Calu3 (cell line): Measurements from ENCODE around the gene TEX51. TPM values are rescaled to one million over a fixed set of nuclear protein-coding genes. Genes with fewer than 3 reads are reported as not detected.

Experiments
- BruUV-seq: library from RNA; stranded (reverse); fragments of 400-500 nt; replicated peaks from 2 replicates; lab custom pipeline; 2021; lab: Mats Ljungman, UMichigan
- CTCF ChIA-PET: fragments of 300-600 bp; sonication (Branson Sonifier 250); formaldehyde crosslinking; loops from one replicate; lab custom pipeline; 2022; ENCODE audit warnings: antibody characterized with exemption; lab: Charles Lee
- DNase-seq: peaks from one replicate; pipeline ENCODE4 v3.0.0; 2022
- H3K27ac Mint-ChIP-seq: one replicate; pipeline ENCODE4 v1.8.0; 2022; ENCODE audit warnings: mixed read lengths; ENCODE audit not compliant: unreplicated experiment
- H3K27me3 Mint-ChIP-seq: one replicate; pipeline ENCODE4 v1.8.0; 2022; ENCODE audit warnings: mixed read lengths; ENCODE audit not compliant: unreplicated experiment
- H3K36me3 Mint-ChIP-seq: one replicate; pipeline ENCODE4 v1.8.0; 2022; ENCODE audit warnings: mild to moderate bottlenecking, moderate library complexity, mixed read lengths; ENCODE audit not compliant: insufficient read depth, unreplicated experiment
- H3K4me1 Mint-ChIP-seq: one replicate; pipeline ENCODE4 v1.8.0; 2022; ENCODE audit warnings: mild to moderate bottlenecking, low read depth, mixed read lengths; ENCODE audit not compliant: unreplicated experiment
- H3K4me3 Mint-ChIP-seq: one replicate; pipeline ENCODE4 v1.8.0; 2022; ENCODE audit warnings: mild to moderate bottlenecking, low read depth, moderate library complexity, mixed read lengths; ENCODE audit not compliant: unreplicated experiment
- H3K9me3 Mint-ChIP-seq: one replicate; pipeline ENCODE4 v1.8.0; 2022; ENCODE audit warnings: low read depth, mixed read lengths; ENCODE audit not compliant: unreplicated experiment
- CTCF ChIP-seq: fragments of 200-600 bp; IDR thresholded peaks from one replicate; pipeline ENCODE4 v1.8.0; 2022; ENCODE audit warnings: antibody characterized with exemption; ENCODE audit not compliant: unreplicated experiment
- intact Hi-C: fragments of 100-400 bp; cut with micrococcal nuclease; formaldehyde crosslinking; loops from one replicate; pipeline ENCODE4 v1.10.0; 2022; ENCODE audit not compliant: unreplicated experiment
- total RNA-seq: library from RNA; stranded (reverse); gene quantifications from 2 replicates; pipeline ENCODE4 v1.2.3, GENCODE V29; 2022

TEX51 gene
- total RNA-seq, 1 experiment from 2014 or later: not detected

GRCh38 chr2:126914811-126915500 is 16.3 kb downstream of the TEX51 start:
- no peak overlapping the region for H3K27ac Mint-ChIP-seq
- peaks cover 17% of the 10 kb centered on the region for H3K27me3 Mint-ChIP-seq
- no TSS peak for BruUV-seq
- H3K36me3 Mint-ChIP-seq: no peaks in the 10 kb centered on the region
- H3K4me1 Mint-ChIP-seq: no peaks in the 10 kb centered on the region
- CTCF ChIA-PET: no interaction called here
- intact Hi-C loops: no loop called here
- no peak overlapping the region for H3K4me3 Mint-ChIP-seq
- TF ChIP-seq CTCF: no peak
- H3K9me3 Mint-ChIP-seq: no peaks in the 10 kb centered on the region
- DNase-seq: no peak

- intact Hi-C loops: no loop called here
- no peak for TF ChIP-seq CTCF
- no TSS peak for BruUV-seq
- Mint-ChIP-seq H3K9me3 (no peaks in the 10 kb centered on the region), H3K27me3 (peaks cover 17% of the 10 kb centered on the region), H3K27ac (no peak overlapping the region), H3K36me3 (no peaks in the 10 kb centered on the region), H3K4me1 (no peaks in the 10 kb centered on the region), H3K4me3 (no peak overlapping the region)
- CTCF ChIA-PET: no interaction called here
- no peak for DNase-seq
These were observed 17.2 kb downstream of the TEX51 start for GRCh38 chr2:126915903-126916302.

- no peaks in the 10 kb centered on the region for H3K36me3 Mint-ChIP-seq
- TF ChIP-seq CTCF: no peak
- H3K4me3 Mint-ChIP-seq: no peak overlapping the region
- no peaks in the 10 kb centered on the region for H3K4me1 Mint-ChIP-seq
- intact Hi-C loops: no loop called here
- H3K27me3 Mint-ChIP-seq: peaks cover 17% of the 10 kb centered on the region
- CTCF ChIA-PET: no interaction called here
- H3K27ac Mint-ChIP-seq: no peak overlapping the region
- no peak for DNase-seq
- no peaks in the 10 kb centered on the region for H3K9me3 Mint-ChIP-seq
- BruUV-seq: no TSS peak
These were observed 18.1 kb downstream of the TEX51 start for GRCh38 chr2:126916744-126917143.

- intact Hi-C loops: no loop called here
- no TSS peak for BruUV-seq
- no peaks in the 10 kb centered on the region for H3K36me3 Mint-ChIP-seq
- DNase-seq: no peak
- no peak overlapping the region for H3K4me3 Mint-ChIP-seq
- H3K27me3 Mint-ChIP-seq: peaks cover 10% of the 10 kb centered on the region
- no peaks in the 10 kb centered on the region for H3K4me1 Mint-ChIP-seq
- CTCF ChIA-PET: no interaction called here
- no peaks in the 10 kb centered on the region for H3K9me3 Mint-ChIP-seq
- no peak overlapping the region for H3K27ac Mint-ChIP-seq
- no peak for TF ChIP-seq CTCF
These were observed 22.4 kb downstream of the TEX51 start for GRCh38 chr2:126921066-126921465.
